GM18873 (cell line): ENCODE measurements around the gene MRGPRF.
"Not testable (repeated sequence)": the region's sequence is repeated elsewhere in the genome, so short reads cannot be mapped to it uniquely, and the experiment has no call there.

Experiments
- ATAC-seq: cut with Tn5 transposase; IDR thresholded peaks from one replicate; pipeline ENCODE4 v1.9.1; 2021; ENCODE audit warnings: mild to moderate bottlenecking, moderate library complexity, moderate number of reproducible peaks; ENCODE audit not compliant: unreplicated experiment, low FRiP score

MRGPRF gene

DNA sequence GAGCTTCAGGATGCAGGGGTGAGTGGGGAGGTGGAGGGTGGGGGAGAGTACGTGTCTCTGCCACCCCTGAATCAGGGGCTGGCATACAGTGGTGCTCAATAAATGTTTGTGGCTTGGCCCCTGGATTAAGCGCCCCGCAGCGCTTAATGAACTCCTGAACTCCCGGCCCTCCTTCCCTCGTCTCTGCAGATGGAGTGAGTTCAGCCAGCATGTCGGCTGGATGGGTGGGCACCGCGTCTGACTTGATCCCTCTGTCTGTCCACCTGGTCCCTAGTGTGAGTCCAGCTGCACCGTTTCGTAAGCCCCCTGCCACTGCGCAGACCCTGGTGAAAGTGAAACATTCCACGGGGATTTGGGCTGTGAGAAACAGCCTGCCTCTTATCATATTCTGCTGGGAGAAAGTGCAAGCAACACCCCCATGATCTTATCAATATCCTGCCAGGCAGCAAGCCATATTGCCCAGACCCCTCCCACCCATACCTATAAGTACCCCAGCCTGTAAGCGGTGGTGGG lies 20.2 kb downstream of the MRGPRF start:
- ATAC-seq: no peak

DNA sequence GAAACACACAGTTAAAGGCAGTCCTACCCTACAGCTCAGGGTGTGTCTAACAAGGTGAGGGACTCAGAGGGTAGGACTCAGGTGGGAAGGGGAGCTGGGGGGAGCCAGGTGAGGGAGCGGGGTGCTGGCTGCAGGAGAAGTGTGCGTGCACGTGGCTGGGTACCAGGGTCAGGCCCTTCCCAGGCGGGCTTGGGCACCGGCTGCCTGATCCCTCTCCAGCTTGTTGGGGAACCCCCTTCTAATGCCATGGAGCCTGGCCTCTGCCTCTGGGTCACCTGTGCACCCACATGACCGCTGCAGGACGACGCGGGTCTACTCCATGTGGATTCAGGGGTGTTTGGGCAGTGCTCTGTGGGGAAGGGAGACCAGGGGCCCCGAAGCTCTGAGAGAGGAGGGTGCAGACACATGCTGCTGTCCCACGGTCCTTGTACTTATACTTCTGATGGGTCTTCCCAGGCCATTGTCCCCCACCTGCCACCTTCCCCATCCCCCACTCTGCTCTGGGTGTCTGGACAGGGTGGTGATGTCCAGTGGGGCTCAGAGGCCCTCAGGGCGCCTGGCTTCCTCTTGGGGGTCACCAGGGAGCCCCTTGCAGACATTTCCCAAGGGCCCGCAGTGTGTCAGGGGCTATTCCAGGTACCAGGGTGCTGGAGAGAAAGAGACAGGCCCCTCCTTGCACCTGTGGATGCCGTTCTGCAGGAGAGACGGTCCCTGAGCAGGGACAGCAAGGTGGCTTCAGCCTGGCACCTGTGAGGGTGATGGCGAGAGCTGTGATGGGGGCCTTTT lies 21.9 kb downstream of the MRGPRF start:
- ATAC-seq: no peak

DNA sequence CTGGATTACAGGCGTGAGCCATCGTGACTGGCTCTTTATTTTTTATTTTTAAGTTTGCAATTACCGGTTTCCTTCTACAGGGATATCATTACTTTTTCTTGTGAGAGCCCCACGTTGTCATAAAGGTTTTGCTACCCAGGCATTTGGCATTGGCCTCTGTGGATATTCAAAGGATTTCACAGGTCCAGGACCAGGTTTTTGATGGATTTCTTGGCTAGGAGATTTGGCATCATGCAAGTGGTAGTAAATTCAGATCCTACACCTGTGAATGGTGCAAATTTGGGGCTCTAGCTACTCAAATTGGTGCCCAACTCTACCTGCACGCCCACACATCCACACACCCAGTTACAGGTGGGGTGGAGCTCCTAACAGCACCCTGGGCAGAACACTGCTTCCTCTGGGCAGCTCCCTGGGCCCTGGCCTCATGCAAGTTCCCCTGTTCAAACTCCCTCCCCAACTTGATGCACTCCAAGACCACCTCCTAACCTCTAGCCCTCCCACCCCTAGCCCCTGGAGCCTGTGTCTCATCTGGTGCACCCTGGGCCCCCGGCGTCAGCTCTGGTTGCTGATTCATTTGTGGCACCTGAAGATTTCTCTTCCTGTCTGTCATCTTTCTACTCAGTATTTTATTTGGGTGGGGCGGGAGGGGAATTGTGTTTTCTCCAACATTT lies 23.0 kb downstream of the MRGPRF start:
- ATAC-seq: no peak

DNA sequence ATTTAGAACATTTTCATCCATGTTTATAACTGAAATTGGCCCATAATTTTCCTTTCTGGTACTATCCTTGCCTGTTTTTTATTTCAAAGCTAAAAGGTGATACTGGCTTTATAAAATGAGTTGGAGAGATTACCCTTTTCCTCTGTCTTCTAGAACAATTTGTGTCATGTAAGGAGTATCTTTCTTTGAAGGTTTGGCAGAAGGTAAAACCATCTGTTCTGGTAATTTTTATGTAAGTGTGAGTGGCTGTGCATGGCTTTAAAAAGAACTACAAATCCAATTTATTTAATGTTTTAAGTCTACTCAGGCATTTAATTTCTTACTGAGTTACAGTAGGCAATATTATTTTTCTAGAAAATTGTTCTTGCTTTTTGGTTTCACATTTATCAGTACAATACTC lies 24.6 kb downstream of the MRGPRF start:
- no peak for ATAC-seq

DNA sequence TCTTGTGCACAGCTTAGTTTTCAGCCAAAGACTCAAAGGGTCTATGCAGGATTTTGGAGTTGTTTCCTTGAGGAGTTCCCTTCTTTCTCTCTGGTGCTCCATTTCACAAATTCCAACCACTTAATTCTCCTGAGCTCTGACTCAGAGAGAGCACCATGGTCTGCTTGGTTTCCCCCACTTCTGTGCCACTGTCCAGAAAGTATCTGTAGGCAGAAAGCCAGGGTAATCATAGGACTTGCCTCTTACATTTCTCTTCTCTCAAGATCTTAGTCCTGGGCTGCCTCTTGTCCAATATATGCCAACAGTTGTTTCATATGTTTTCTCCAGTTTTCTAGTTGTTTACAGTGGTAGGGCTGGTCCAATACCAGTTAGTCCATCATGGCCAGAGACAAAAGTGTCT lies 25.8 kb downstream of the MRGPRF start:
- no peak for ATAC-seq

DNA sequence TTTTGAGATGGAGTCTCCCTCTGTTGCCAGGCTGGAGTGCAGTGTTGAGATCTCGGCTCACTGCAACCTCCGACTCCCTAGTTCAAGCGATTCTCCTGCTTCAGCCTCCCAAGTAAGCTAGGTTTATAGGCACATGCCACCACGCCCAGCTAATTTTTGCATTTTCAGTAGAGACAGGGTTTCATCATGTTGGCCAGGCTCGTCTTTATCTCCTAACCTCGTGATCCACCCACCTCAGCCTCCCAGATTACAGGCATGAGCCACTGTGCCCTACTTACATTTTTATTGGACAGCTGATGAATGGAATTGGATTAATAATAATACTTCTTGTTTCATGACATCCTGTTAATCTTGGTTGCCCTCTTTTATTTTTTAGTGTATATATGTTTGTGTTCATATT lies 29.2 kb downstream of the MRGPRF start:
- no peak for ATAC-seq

DNA sequence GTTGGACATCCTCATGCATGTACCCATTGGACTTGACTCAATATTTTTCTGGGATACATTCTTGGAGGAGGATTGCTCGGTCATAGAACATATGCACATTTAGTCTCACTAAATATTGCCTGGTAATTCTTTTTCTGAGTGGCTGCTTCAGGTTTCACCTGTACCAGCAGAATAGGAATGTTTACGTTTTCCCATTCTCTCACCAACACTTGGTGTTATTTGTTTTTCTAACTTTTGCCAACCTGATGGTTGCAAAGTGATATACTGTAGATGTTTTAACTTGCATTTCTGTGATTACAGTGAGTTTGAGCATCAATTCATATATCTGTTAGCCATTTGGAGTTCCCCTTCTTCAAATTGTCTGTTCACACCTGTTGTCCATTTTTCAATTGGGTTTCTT lies 30.9 kb downstream of the MRGPRF start:
- no peak for ATAC-seq

DNA sequence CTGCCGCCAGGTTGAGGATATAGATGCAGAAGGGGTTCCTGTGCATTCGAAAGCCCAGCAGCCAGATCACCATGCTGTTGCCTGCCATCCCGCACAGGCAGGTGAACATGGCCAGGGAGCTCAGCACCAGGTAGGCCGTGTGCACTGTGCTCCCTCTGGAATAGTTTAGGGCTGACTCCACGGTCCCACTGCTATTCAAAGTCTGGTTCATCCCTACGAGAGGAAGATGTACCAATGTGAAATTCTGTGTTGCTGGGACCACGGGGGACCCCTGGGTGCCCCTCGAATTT lies 32.3 kb downstream of the MRGPRF start, which contains the start of gene MRGPRD:
Gene MRGPRD, minus strand, starts transcription at position 211 of the 290 bp plus-strand sequence. Its CDS starts 0 bp downstream, at position 211.
- ATAC-seq: no peak

DNA sequence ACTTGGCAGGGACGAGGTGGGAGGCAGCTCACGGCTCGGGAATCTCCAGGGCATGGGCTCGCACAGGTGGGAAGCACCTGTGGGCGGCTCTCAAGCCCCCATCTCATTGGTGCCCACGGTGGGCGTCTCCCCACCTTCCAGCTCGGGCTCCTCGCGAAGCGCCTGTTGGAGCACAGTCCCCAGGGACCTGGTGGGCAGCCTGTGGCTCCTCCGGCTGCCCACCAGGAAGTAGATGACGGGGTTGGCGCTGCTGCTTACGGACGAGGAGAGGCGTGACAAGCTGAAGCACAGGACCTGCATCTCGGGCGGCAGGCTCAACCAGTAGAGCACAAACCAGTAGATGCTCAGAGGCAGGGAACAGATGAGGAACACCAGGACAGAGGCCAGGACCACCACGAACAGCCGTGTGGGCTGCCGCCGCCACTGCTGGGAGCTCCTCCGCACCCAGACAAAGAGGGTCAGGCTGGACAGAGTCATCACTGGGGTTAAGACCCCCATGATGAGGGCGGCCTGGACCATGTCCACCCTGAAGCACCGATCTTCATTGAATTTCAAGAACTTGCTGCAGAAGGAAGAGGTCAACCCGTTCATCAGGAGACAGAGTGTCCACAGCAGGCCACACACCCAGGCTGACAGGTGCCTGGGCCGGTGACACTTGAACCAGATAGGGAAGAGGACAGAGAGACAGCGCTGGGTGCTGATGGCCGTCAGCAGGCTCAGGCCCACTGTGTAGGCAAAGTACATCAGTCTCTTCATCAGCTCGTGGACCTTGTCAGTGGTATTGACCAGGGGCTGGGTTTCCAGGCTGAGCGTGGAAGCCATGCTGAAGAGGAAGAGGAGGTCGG lies 32.9 kb downstream of the MRGPRF start:
- no peak for ATAC-seq

DNA sequence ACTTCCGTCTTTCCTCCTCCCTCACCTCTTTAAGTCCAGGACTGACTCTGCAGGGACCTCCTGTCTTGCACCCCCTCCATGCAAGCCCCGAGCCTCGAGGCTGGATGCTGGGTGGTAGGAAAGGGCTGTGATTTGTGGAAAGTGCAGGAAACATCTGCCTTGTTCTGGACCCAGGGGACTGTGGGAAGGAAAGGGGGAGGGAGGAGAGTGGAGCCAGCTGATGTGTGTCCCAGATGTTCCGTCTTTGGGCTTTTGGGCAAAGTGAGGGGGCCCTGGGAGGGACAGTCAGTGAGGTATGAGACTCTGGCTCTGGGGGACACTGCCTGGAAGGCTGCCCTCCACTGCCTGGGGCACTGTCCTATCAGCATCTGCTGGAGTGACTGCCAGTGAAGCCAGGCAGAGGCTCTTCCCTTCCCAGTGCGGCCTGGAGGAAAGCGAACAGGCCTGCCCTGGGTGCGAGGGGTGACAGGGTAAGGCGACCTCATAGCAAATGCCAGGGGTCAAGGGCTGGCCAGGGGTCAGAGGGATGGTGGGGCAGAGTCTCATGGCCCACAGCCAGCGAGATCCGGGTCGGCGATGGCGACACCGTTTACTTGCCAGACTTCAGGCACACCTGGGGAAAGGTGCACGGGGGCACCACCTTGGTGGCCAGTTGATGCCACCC lies 34.0 kb downstream of the MRGPRF start:
- no peak for ATAC-seq

DNA sequence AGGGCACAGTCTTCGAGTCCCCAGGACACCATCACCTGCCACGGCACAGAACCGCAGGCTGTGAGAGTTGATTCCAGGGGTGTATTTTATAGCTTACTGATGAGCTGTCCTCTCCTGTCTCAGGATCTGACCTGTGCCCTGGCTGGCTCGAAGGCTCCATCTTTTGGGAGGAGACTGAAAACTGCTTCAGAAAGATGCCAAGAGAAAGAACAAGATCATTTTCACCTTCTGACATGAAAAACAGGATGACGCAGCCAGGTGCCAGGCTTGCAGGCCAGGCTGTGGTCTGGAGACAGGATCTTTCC lies 34.5 kb downstream of the MRGPRF start:
- ATAC-seq: no peak

DNA sequence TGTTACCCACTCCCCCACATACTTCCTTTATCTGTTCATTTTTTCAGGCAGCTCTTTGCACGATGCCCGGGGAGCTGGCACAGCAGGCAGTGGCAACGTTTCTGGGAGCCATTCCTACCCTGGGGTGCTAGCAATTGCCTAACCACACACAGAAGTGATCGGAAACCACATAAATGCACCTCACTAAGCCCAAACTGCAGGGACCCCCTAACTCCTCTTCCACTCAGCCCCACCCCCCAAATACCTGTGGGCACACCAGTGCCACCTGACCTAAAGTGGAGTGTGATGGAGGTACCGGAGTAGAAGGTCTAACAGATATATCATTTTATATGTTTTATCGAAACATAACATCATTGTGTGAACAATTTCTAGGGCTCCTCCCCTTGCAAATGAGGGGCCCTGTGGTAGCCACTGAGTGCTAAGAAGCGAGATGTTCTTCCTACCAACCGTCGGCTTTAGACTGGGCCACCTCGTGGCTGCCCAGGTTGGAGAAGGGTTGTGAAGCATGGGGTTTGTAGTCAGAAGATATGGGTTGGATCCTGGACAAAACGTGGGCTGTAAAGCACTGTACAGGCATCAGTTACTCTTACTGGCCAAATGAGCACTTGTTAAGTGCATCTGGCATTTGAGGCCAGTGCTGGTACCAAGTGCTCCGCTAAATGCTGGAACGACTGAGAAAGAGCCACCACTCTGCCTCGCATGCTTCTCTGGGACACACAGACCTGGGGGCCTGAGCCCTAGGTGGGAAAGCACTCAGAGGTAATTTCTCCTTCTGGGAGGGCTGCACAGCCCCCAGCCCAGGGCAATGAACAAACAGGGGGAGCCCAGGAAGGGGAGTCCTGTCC lies 35.0 kb downstream of the MRGPRF start:
- ATAC-seq: no peak

DNA sequence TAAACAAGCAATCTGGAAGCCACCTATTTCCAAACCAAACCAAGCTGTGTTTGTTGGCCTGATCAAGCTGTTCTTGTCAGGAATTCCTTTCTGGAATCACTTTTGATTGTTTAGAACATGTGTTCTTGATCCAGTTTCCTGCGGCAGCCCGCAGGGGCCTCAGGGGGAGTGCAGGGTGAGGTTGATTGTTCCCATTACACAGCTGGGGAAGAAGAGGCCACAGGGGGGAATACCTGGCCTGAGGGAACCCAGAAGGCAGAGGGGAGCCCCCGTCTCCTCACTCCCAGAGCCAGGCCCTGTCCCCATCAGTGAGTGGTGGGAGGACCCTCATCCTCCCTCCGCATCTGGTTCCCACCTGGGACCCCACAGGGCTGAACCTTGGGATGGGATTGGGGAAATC lies 36.5 kb downstream of the MRGPRF start:
- no peak for ATAC-seq

DNA sequence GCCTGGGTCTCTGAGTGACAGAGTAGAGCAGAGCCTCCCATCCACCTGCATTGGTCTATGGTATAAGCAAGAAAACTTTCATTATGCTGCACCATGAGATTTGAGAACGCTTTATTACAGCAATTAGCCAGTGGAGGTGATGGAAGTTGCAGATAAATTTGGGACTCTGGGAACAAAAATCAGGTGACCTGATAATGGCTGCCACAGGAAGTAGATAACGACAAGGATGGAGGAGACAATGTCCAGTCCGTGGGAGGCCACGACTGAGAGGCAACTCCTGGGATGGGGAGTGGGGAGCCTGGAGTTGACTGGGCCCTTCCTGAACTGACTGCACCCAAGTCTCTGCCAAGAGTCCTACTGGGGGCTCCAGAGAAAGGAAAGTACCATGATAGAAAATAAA lies 37.0 kb downstream of the MRGPRF start:
- ATAC-seq: no peak

DNA sequence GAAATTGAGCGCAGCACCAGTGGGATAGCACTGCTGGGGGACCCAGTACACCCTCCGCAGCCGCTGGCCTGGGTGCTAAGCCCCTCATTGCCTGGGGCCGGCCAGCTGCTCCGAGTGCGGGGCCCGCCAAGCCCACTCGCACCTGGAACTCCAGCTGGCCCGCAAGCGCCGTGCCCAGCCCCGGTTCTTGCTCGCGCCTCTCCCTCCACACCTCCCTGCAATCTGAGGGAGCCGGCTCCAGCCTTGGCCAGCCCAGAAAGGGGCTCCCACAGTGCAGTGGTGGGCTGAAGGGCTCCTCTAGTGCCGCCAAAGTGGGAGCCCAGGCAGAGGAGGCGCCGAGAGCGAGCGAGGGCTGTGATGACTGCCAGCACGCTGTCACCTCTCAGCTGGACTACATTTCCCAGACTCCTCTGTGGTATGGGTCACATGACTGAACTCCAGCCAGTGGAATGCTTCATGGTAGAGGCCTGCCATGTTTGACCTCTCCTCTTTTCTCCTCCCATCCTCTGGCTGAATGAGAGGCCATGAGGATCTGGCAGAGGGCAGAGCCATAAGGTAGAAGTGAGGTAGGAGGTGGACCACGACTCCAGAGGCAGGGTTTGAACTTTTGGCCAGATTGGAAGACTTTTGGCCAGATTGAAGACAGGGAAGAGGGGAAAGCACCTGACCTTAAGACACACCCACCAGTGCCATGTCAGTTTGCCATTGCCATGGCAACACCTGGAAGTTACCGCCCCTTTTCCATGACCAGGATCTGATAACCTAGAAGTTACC lies 38.4 kb downstream of the MRGPRF start:
- ATAC-seq: no peak

DNA sequence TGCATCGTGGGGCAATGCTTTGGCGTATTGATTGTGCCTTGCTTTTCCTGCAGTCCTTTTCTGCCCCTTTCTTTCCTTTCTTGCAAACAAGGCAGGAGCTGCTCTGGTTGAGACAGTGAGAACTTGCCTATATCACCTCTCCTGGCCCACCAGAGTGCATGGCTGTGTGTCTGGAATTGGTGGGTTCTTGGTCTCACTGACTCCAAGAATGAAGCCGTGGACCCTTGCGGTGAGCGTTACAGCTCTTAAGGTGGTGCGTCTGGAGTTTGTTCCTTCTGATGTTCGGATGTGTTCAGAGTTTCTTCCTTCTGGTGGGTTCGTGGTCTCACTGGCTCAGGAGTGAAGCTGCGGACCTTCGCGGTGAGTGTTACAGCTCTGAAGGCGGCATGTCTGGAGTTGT lies 39.3 kb downstream of the MRGPRF start:
- not testable (repeated sequence) for ATAC-seq

DNA sequence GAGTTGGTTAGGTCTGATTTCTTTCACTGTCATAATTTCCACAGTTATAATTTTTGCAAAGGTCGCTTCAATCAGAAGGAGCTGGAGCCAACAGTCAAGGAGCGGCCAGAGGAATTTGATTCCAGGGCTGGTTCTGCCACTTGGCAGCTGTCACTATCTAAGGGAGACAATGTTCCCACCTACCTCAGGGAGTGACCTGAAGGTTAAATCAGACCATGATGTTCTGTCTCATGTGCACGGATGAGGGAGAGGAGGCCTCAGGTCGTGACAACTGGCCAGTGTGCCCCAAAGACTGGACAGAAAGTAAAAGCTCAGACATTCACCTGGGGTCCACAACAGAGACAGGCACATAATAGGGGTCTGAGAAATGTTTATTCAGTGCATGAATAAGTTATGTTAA lies 39.8 kb downstream of the MRGPRF start:
- ATAC-seq: no peak

DNA sequence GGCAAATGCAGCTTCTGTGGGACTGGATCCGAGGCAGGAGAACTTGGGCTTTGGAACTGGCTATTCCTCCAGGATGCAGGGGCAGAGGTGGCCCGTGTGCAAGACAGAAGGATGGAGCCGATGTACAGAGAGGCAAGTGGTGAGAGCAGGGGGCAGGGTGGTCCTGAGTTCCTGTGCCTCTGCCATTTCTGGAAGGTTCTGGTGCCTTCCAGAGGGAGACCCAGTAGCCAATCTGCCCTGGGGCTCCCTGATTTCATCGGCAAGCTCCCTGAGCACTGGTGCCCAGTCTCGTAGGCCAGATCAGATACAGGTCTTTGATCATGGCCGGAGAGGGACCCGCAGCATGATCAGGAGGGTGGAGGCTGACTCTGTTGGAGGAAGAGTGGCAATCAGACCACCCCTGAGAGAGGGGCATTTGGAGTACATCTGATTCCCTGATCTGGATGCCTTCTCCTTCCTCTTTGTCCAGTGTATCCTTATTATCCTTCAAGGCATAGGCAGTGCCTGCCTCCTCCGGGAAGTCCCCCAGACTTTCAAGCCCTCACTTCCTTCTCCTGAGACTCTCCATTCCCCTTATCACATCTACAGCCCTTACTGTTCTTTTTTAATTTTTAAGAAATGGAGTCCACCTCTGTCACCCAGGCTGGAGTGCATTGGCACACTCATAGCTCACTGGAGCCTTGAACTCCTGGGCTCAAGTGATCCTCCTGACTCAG lies 42.0 kb downstream of the MRGPRF start:
- no peak for ATAC-seq

DNA sequence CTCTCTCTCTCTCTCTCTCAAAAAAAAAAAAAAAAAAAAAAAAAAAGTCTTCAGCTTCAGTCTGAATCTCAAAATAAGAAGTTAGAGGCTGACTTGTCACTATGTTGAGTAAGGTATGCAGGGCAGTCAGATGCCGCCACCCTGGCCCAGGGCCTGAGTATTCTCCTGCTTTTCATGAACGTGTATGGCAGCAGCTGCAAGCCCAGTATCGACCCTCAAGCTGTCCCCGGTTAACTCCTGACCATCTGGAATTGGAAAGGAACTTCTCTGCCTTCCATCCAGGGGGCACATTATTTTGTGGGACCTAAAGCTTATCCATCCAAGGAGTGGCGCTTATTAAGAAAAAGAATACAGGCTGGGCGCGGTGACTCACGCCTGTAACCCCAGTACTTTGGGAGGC lies 43.7 kb downstream of the MRGPRF start:
- no peak for ATAC-seq
